ENCODE measurements around the gene KRTAP3-2.

DNA sequence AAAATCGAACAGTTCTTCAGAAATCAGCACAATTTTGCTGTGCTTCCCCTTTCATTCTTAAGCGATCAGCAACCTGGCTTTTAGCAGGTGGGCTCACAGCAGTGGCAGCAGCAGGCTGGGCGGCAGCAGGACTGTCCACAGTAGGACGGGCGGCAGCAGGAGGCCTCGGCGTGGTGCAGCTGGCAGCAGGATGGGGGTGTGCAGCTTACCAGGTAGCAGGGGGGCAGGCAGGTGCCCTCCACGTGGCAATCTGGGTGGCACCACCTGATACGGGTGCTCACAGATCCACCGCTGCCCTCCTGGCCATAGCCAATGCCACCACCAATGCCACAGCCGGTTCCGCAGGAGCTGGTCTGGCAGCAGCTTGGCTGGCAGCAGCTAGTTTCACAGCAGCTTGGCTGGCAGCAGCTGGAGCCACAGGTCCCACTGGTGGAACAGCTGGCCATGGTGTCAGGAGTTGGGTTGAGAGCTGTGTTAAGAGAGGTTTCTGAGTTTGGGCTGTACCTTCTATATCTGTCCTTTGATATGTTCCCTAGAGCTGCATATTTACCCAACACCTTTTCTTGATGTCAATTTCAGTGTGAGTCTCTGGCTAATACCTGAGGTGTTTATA, 30.0 kb upstream of the KRTAP3-2 start, which contains the start of gene KRTAP1-4:
- TF ChIP-seq, protein P1, sequence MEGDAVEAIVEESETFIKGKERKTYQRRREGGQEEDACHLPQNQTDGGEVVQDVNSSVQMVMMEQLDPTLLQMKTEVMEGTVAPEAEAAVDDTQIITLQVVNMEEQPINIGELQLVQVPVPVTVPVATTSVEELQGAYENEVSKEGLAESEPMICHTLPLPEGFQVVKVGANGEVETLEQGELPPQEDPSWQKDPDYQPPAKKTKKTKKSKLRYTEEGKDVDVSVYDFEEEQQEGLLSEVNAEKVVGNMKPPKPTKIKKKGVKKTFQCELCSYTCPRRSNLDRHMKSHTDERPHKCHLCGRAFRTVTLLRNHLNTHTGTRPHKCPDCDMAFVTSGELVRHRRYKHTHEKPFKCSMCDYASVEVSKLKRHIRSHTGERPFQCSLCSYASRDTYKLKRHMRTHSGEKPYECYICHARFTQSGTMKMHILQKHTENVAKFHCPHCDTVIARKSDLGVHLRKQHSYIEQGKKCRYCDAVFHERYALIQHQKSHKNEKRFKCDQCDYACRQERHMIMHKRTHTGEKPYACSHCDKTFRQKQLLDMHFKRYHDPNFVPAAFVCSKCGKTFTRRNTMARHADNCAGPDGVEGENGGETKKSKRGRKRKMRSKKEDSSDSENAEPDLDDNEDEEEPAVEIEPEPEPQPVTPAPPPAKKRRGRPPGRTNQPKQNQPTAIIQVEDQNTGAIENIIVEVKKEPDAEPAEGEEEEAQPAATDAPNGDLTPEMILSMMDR (IDR thresholded peaks at IDR 0.05), result no peak
- TF ChIP-seq POLR2AphosphoS5 (IDR thresholded peaks at IDR 0.05; ENCODE audit: low read depth, low read length) (no peak), TCF7L2 (IDR thresholded peaks at IDR 0.05; ENCODE audit: low read depth, low read length) (no peak), SIN3A (IDR thresholded peaks at IDR 0.05; ENCODE audit: borderline replicate concordance, insufficient read depth, low read depth, low read length) (no peak)
- TF ChIP-seq, protein P2, sequence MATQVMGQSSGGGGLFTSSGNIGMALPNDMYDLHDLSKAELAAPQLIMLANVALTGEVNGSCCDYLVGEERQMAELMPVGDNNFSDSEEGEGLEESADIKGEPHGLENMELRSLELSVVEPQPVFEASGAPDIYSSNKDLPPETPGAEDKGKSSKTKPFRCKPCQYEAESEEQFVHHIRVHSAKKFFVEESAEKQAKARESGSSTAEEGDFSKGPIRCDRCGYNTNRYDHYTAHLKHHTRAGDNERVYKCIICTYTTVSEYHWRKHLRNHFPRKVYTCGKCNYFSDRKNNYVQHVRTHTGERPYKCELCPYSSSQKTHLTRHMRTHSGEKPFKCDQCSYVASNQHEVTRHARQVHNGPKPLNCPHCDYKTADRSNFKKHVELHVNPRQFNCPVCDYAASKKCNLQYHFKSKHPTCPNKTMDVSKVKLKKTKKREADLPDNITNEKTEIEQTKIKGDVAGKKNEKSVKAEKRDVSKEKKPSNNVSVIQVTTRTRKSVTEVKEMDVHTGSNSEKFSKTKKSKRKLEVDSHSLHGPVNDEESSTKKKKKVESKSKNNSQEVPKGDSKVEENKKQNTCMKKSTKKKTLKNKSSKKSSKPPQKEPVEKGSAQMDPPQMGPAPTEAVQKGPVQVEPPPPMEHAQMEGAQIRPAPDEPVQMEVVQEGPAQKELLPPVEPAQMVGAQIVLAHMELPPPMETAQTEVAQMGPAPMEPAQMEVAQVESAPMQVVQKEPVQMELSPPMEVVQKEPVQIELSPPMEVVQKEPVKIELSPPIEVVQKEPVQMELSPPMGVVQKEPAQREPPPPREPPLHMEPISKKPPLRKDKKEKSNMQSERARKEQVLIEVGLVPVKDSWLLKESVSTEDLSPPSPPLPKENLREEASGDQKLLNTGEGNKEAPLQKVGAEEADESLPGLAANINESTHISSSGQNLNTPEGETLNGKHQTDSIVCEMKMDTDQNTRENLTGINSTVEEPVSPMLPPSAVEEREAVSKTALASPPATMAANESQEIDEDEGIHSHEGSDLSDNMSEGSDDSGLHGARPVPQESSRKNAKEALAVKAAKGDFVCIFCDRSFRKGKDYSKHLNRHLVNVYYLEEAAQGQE (IDR thresholded peaks at IDR 0.05; ENCODE audit: insufficient read depth in 1 of 2, low read depth in 2 of 2, low read length in 1 of 2), result no peak
